Superior temporal gyrus (tissue), 1 donor: ENCODE results near the gene MTIF2.
"Not testable (repeated sequence)": the region's sequence is repeated elsewhere in the genome, so short reads cannot be mapped to it uniquely, and the experiment has no call there.

Source experiments
- DNase-seq: peaks from one replicate; pipeline ENCODE4 v3.0.0-alpha.2; 2016; ENCODE audit errors: extremely low spot score

MTIF2 gene

DNA sequence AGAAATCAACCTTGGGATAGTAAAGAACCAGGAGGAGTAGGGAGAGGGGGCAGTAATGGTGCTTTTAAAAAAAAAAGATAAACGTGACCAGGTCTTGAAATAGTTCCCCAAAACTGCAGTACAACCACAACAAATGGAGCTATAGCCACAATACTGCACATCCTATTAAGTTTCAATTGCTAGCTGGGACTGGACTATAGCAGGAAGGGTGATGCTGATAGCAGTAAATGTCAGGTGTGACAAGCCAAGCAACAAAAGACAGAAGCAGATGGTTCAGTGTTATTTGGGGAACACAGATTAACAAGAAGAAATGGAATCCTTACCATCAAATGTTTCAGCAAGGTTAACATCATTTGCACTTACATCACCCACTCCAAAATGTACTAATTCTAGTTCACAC, 26.4 kb downstream of the MTIF2 start:
- no peak for DNase-seq

GRCh38 chr2:55241582-55241981, 27.4 kb downstream of the MTIF2 start:
- DNase-seq = not testable (repeated sequence)

DNA sequence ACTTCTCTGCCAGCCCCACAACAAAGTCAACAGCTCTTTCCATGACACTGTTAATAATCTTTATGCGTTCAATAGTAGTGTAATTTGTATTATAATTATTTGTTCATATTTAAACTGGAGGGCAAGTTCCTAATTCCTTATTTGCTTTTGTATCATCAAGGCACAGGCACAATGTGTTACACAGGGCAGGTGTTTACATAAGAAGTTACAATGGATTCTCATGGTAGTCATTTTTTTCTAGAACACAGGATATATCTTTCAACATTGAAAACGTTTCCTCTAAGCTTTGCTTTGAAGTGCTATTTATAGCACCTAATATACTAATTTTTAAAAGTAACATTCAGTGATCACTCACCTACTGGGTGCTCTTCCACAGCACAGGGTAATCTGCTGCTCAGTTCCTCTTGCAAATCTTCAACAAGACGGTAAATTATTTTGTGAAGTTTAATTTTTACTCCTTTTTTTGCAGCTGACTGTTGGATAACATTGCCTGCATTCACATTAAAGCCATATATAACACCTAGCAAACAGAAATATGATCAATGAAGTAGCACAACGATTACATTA, 29.3 kb downstream of the MTIF2 start:
- DNase-seq = no peak

DNA sequence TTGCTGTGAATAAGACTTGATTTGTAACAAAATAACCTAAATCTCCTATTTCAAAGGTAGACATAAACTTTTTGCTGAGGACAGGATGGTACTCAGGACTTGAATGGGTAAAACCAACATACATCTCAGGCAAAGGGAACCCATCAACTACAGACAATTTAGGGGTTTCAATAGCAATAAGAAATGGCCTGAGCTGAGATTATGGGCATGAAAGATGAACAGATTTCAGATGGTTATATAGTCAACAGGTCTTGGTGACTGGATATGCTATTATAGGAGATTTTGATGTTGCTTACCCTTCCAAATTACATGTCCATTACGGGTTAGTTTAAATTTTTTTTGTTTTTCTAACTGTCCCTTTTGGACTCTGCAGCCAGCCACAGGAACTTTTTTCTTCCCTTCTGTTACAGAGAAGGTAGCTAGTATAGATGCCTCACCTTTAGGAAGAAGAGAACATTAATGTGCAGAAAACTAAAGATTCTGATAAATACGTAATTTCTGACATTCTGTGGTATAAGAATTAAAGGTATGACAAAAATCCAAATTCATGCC, 32.0 kb downstream of the MTIF2 start:
- DNase-seq = no peak

- no peak for DNase-seq
These were observed 33.1 kb downstream of the MTIF2 start for GRCh38 chr2:55235724-55236538.

DNA sequence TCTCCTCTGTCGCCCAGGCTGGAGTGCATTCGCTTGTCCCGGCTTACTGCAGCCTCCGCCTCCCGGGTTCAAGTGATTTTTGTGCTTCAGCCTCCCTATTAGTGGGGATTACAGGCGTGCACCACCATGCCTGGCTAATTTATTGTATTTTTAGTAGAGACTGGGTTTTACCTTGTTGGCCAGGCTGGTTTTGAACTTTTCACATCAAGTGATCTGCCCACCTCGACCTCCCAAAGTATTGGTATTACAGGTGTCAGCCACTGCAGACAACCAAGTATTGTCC, 35.4 kb downstream of the MTIF2 start:
- no peak for DNase-seq

- no peak for DNase-seq
These were observed 36.0 kb downstream of the MTIF2 start for GRCh38 chr2:55232863-55233657.

DNA sequence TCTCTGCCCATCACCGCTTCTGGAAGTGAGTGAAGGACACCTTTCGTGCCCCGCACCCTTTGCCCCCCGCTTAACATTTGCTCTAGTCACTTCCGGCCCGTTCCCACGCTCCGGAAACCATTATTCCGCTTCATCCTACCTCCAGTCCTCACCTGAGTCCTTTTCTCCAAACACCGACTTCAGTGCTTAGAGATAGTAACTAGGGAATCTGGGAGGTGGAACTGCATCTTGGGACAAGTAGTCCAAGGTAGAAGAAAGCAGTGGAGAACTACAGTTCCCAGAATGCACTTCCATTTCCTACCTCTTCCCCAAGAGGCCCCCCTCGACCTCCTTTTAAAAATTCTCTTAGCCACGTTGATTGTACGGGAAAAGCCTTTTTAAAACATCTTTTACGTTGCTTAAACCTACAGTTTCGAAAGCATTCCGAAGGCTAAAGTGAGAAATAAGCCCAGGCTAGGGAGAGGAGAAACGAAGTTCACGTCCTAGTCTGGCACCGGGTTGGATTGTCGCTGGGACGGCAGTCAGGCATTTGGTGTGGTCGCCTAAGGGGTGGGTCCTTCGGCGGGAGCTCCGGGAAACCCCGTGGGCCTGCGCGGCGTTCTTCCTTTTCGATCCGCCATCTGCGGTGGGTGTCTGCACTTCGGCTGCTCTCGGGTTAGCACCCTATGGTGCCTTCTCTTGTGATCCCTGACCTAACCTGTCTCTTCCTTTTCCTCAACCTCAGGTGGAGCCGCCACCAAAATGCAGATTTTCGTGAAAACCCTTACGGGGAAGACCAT, 36.8 kb downstream of the MTIF2 start, which contains the start of the genes CLHC1 and RPS27A:
Gene CLHC1, minus strand, starts transcription at position 210 of the 779 bp plus-strand sequence. CDS start 9,882 bp downstream, outside the sequence.
Gene RPS27A, plus strand, starts transcription at position 605 of the 779 bp plus-strand sequence. Its CDS starts 137 bp downstream, at position 742.
- DNase-seq = peak; percentile 98

GRCh38 chr2:55231546-55232083, 37.4 kb downstream of the MTIF2 start:
- no peak for DNase-seq

DNA sequence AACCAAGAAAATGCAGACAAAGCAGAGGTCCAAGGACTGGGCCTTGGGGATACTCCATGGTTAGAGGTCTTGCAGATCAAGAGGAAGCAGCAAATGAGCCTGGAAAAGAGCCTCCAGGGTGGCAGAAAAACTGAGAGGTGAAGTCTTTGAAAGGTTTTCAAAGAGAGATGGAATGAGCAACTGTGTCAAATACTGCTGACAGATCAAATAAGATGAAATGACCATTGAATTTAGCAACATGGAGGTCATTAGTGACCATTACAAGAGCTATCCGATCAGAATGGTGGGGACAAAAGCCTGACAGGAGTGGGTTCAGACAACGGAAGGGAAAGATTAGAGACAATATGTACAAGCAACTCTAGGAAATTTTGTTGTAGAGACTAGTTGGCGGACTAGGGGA, 38.5 kb downstream of the MTIF2 start:
- DNase-seq = no peak

DNA sequence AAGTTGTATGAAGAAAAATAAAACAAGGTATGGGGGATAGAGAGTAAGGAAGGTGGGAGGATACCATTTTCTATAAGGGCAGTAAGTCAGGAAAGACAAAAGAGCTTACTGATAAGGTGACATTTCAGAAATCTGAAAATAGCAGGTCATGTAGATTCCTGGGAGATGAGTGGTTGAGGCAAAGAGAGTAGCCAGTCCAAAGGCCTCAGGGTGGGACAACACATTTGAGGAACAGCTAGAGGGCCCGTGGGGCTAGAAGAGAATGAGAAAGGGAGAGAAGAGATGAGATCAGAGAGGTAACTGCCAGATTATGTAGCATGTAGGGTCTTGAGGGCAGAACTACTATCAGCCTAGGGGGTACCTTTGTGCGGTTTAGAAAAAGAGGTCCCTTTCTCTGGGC, 39.8 kb downstream of the MTIF2 start:
- DNase-seq = no peak

- no peak for DNase-seq
These were observed 40.8 kb downstream of the MTIF2 start for GRCh38 chr2:55228226-55228563.

- not testable (repeated sequence) for DNase-seq
These were observed 41.4 kb downstream of the MTIF2 start for GRCh38 chr2:55227437-55228225.

- DNase-seq = no peak
These were observed 43.5 kb downstream of the MTIF2 start for GRCh38 chr2:55225481-55226020.

GRCh38 chr2:55224761-55225261, 44.2 kb downstream of the MTIF2 start:
- DNase-seq = no peak

GRCh38 chr2:55223958-55224760, 44.9 kb downstream of the MTIF2 start:
- no peak for DNase-seq

DNA sequence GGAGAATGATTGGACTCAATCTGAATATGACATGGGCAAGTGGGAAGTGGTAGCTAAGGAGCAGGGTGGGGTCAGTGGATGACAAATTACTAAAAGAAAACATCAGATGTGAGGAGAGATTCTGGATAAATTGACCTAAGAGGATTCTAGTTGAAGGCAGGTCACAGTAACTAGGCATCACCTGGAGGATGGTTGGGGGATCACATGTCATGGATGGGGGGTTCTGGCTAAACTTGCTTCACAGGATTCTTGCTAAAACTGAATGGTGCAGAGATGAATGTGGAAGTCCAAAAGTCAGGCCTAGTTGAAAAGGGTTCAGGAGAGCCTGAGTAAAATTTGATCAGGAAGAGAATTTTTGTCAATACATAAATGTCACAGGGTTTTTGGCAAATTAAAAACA, 55.2 kb downstream of the MTIF2 start:
- DNase-seq = no peak

DNA sequence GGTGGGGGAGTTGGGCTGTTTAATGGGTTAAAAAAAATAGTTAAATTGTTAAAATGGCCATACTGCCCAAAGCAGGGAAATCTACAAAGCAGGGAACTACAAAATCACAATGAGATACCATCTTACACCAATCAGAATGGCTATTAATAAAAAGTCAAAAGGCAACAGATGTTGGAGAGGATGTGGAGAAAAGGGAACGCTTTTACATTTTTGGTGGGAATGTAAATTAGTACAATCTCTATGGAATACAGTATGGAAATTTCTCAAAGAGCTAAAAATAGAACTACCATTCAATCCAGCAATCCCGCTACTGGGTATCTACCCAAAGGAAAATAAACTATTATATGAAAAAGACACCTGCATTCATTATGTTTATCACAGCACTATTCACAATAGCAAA, 64.1 kb downstream of the MTIF2 start:
- no peak for DNase-seq

GRCh38 chr2:55204536-55204935, 64.5 kb downstream of the MTIF2 start:
- no peak for DNase-seq
